ENCODE measurements around the gene DST.
"Not testable (repeated sequence)": the region's sequence is repeated elsewhere in the genome, so short reads cannot be mapped to it uniquely, and the experiment has no call there.

- not testable (repeated sequence) for TF ChIP-seq CTCF (IDR thresholded peaks at IDR 0.05); SP1 (CRISPR knock-in tag; conservative IDR thresholded peaks at IDR 0.05); TEAD4 (CRISPR knock-in tag; IDR thresholded peaks at IDR 0.05); TCF7 (CRISPR knock-in tag; IDR thresholded peaks at IDR 0.05; ENCODE audit: low read depth); ZNF416 (CRISPR knock-in tag; IDR thresholded peaks at IDR 0.05)
- TF ChIP-seq, protein P1, sequence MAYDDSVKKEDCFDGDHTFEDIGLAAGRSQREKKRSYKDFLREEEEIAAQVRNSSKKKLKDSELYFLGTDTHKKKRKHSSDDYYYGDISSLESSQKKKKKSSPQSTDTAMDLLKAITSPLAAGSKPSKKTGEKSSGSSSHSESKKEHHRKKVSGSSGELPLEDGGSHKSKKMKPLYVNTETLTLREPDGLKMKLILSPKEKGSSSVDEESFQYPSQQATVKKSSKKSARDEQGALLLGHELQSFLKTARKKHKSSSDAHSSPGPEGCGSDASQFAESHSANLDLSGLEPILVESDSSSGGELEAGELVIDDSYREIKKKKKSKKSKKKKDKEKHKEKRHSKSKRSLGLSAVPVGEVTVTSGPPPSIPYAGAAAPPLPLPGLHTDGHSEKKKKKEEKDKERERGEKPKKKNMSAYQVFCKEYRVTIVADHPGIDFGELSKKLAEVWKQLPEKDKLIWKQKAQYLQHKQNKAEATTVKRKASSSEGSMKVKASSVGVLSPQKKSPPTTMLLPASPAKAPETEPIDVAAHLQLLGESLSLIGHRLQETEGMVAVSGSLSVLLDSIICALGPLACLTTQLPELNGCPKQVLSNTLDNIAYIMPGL (CRISPR knock-in tag; IDR thresholded peaks at IDR 0.05), result not testable (repeated sequence)
- TF ChIP-seq, protein P2, sequence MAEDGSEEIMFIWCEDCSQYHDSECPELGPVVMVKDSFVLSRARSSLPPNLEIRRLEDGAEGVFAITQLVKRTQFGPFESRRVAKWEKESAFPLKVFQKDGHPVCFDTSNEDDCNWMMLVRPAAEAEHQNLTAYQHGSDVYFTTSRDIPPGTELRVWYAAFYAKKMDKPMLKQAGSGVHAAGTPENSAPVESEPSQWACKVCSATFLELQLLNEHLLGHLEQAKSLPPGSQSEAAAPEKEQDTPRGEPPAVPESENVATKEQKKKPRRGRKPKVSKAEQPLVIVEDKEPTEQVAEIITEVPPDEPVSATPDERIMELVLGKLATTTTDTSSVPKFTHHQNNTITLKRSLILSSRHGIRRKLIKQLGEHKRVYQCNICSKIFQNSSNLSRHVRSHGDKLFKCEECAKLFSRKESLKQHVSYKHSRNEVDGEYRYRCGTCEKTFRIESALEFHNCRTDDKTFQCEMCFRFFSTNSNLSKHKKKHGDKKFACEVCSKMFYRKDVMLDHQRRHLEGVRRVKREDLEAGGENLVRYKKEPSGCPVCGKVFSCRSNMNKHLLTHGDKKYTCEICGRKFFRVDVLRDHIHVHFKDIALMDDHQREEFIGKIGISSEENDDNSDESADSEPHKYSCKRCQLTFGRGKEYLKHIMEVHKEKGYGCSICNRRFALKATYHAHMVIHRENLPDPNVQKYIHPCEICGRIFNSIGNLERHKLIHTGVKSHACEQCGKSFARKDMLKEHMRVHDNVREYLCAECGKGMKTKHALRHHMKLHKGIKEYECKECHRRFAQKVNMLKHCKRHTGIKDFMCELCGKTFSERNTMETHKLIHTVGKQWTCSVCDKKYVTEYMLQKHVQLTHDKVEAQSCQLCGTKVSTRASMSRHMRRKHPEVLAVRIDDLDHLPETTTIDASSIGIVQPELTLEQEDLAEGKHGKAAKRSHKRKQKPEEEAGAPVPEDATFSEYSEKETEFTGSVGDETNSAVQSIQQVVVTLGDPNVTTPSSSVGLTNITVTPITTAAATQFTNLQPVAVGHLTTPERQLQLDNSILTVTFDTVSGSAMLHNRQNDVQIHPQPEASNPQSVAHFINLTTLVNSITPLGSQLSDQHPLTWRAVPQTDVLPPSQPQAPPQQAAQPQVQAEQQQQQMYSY (CRISPR knock-in tag; IDR thresholded peaks at IDR 0.05), result not testable (repeated sequence)
Measured at GRCh38 chr6:56661338-56661737, 18.6 kb upstream of the DST start.

All from WTC11 (cell line).